OCI-M2 (cell line): ENCODE measurements around the gene HDAC5.

ENCODE experiments used
- DNase-seq: peaks from one replicate; lab custom pipeline; 2025; ENCODE audit not compliant: unreplicated experiment; lab: John Stamatoyannopoulos, UW

Gene HDAC5

GRCh38 chr17:44091200-44091997, 32.0 kb downstream of the HDAC5 start:
- DNase-seq = no peak

DNA sequence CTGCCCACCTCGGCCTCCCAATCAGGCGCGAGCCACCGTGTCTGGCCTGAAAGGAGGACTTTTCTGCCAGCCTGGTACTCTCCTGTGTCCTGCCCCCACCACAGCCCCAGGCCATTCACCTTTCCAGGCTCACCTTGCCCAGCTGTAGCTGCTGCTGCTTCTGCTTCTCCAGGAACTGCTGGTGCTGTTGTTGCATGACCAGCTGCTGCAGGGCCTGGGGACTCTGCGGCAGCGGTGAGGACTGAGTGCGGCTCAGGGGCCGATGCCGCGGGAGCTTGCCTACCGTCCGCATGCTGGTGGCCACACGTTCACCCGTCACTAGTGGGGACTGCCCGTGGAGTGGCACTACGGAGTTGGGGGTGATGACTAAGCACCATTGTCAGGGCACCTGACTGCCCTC, 35.2 kb downstream of the HDAC5 start:
- DNase-seq = no peak

GRCh38 chr17:44087319-44087718, 36.1 kb downstream of the HDAC5 start:
- DNase-seq = no peak

DNA sequence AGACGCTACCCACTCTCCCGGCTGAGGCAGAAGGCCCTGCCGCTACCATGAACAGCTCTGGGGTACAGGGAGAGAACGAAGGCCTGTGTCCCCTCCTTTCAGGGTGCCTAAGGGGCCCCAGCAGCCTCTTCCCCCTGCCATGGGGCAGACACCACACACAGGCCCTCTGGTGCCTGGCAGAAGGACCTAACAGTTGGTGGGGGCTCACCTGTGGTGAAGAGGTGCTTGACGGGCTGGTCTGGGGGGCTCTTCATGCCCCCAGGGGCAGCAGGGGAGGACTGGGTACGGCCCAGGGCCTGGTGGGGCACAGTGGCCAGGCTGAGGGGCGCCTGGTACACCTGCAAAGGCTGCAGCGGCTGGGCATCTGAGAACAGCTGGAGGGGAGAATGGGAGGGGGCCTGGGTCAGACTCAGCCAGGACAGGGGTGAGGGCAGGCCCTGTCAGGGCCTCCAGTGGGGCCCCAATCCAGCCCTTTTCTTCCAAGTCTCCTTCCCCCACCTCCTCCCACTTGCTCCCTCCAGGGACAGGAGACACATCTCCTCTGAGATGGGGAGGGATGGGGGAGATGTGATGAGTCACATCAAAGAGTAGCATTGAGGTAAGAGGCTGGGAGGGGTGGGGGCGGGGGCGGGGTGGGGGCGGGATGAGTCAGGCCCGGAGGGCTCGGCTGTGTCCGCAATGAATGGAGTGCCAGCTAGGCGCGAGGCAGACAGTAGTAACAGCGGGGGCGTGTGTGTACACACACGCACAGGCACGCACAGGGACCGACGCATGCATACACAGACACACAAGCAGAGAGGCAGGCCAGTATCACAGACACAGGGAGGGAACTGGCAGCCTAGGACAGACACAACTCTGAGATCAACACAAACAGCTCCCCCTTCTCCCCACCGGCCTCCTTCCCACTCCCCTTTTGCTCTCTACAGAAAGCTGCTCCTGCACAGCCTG, 36.8 kb downstream of the HDAC5 start:
- DNase-seq = no peak

- no peak for DNase-seq
Observed at GRCh38 chr17:44085908-44086307, 37.5 kb downstream of the HDAC5 start.

DNA sequence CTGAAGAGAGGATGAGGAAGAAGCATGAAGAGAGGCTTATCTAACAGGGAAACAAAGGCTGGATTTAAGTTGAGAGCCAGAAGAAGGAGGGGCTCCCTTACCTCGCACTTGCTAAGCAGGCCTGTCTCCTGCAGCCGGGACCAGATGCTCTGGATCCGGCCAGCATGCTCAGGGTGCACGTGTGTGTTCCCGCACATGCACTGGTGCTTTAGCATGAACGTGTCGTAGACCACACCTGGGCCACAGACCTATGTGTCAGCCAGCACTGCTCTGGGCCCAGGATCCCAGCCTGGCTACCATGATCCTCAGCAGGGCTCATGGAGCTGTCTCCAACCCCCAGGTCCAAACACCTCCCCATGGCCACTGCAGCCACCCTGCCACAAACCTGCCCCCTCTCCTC, 38.5 kb downstream of the HDAC5 start:
- DNase-seq = no peak

DNA sequence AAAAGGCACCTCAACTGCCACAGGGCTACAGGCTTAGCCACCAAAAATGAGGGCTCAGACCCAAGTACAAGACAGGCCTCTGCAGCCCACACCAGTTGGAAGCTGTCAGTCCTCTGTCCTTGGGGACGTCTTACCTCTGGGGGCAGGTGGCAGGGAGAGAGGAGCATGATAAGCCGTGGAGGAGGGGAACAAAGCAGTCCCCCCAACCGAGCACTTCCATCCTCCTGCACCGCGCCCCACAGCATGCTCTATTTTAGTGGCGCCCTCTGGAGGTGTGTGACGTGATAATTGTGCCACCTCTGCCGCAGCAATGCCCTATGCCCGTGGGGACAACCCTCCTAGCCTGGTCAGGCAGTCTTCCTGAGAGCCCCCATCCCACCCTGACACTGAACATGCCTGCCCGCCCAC, 39.3 kb downstream of the HDAC5 start:
- no peak for DNase-seq

GRCh38 chr17:44083250-44083849, 40.1 kb downstream of the HDAC5 start:
- no peak for DNase-seq

DNA sequence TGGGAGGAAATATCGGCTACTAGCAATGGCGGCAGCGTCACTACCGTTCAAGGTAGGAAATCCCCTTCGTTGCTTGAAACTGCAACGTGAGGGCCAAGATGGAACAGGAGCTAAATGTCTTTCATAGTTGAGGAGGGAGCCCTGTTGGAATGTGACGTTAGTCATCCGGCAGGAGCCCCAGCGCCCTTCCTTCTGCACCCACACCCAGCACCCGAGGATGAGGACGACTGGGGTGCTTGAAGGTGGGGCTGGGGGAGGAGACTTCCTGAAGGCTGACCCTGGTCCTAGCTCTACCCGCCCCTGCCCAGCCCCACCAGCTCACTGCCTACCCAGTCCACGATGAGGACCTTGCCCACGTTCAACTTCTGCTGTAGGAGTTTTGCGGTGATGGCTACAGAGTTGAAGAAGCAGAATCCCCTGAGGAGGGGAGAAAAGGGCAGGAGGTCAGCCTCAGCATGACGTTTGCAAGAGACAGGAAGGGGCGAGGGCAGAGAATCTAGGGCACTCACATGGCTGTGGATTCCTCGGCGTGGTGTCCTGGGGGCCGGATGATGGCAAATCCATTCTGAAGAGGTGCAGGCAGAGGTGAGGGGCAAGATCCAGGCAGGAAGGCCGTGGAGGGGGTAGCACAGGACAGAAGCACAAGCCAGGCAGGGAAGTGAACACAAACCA, 41.0 kb downstream of the HDAC5 start:
- DNase-seq = no peak

DNA sequence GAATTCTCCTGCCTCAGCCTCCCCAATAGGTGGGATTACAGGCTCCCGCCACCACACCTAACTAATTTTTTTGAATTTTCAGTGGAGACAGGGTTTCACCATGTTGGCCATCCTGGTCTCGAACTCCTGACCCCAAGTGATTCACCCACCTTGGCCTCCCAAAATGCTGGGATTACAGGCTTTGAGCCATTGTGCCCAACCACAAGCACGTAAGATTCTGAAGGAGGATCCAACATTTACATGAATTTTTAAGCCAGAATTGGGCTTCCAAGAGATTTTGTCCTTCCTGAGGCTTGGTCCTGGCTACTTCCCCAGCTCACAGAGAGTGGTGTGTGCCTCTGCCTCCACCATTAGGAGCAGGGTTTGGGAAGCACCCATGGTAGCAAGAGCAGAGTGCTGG, 41.8 kb downstream of the HDAC5 start:
- no peak for DNase-seq

GRCh38 chr17:44079877-44080821, 43.3 kb downstream of the HDAC5 start:
- no peak for DNase-seq

DNA sequence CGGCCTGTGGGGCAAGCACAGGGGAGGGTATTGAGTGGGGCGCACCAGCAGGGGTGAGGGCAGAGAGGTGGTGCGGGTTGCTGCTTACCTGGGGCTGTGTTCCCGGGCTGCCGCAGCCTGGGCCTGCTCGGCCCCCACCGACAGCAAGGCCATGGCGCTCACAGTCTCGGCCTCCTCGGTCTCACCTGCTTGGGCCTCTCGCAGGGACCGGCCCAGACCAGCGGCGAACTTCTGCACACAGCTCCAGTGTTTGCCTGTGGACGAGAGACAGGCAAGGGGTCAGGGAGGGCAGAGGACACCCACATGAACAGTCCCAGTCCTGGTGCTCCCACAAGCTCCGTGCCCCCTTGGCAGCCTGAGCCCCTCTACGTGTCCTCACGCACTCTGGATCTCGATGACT, 45.0 kb downstream of the HDAC5 start:
- no peak for DNase-seq

- DNase-seq = no peak
Observed at GRCh38 chr17:44077595-44077909, 45.9 kb downstream of the HDAC5 start.

- DNase-seq = no peak
Observed at GRCh38 chr17:44076716-44077594, 46.5 kb downstream of the HDAC5 start.

GRCh38 chr17:44075598-44076293, 47.7 kb downstream of the HDAC5 start:
- DNase-seq = no peak

DNA sequence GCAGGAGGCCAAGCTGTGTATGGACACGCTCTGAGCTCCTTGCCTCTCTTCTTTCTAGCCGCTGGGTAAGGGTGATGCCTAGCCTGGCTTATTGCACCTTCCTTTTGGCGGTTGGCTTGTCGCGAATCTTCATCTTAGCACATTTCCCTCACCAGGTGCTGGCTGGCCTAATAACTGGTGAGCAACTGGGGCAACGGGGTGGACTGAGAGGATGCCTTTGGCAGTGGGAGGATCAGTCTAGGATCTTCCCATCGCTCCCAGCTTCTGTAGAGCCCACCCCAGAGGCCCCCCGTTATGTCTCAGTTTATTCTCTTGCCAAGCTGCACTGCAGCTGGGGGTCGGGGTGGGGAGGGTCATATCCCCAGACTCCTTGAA, 48.5 kb downstream of the HDAC5 start:
- DNase-seq = no peak

- DNase-seq = no peak
Observed at GRCh38 chr17:44074231-44074910, 49.1 kb downstream of the HDAC5 start.

DNA sequence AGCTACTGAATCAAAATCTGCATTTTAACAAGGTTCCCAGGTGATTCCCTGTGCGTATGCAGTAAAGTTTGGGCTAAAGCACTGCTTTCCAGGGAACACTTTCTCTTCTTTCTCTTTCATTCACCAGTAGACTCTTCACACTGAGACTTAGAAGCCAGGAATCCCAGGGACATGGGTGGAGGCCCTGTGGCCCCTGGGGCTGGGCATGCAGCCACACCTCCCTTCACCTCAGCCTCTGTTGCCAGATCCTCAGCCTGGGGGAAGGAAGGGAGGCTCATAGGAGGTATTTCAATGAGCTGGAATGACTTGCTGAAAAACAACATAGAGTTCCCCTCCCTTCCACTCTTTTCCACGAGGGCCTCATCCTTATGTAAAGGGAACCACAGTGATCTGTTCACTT, 51.7 kb downstream of the HDAC5 start:
- DNase-seq = no peak
